ENCODE results near the gene ARMCX1.

DNA sequence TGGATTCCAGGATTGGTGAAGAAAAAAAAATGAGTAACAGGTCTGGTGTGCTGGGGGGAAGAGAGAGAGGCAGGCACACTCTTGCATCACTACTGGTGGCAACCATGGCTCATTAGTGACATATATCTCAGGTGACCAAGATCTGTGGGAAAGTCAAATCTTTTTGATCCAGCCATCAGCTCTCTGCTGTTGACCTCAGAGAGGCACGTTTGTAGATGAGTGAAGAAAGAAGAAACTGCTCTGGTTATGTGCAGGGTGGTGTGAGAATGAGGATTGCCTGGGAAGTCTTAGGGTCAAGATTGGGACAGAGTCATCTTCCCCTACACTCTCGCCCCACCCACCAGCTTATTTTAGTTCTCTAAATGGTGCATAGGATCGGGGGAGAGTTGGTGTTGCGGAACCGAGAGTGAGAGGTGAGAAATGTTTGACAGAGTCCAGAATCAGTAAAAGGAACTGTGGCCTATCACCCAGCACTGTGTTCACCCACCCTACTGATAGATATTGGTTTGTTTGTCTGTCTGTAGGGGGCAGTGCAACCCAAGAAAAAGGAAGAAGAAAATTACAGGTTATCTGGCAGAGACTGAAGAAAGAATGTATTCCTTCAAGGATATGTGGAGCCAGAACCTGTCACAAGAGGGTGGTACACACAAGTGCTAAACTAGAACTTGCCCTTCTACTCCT, 45.5 kb downstream of the ARMCX1 start:
- TF ChIP-seq POLR2AphosphoS5 (IDR thresholded peaks at IDR 0.05; ENCODE audit: borderline replicate concordance, low read depth, low read length) (no peak), EZH2 (IDR thresholded peaks at IDR 0.05) (no peak)

All from SK-N-MC (cell line).